Amniotic stem cell (primary cell): Measurements from ENCODE around the gene RBMS2.
"Not testable (repeated sequence)": the region's sequence is repeated elsewhere in the genome, so short reads cannot be mapped to it uniquely, and the experiment has no call there.

Experiments
- DNase-seq: peaks from one replicate; lab custom pipeline; 2025; lab: John Stamatoyannopoulos, UW

Gene RBMS2

GRCh38 chr12:56521590-56522371, at the start of gene RBMS2:
RBMS2 (plus strand) TSS chr12:56521820; CDS start chr12:56522024, 204 bp downstream.
- DNase-seq, result peak; percentile 92

GRCh38 chr12:56474389-56474788, 47.2 kb upstream of the RBMS2 start:
- DNase-seq, result no peak

GRCh38 chr12:56476143-56476542, 45.5 kb upstream of the RBMS2 start:
- DNase-seq, result no peak

- no peak for DNase-seq
Measured at GRCh38 chr12:56476972-56477432, 44.6 kb upstream of the RBMS2 start.

GRCh38 chr12:56477521-56478225, 43.9 kb upstream of the RBMS2 start:
- DNase-seq, result no peak

- no peak for DNase-seq
Measured at GRCh38 chr12:56479625-56480024, 42.0 kb upstream of the RBMS2 start.

GRCh38 chr12:56484566-56484965, 37.1 kb upstream of the RBMS2 start:
- no peak for DNase-seq

- DNase-seq, result no peak
Measured at GRCh38 chr12:56486694-56487093, 34.9 kb upstream of the RBMS2 start.

- no peak for DNase-seq
Measured at GRCh38 chr12:56487448-56488040, 34.1 kb upstream of the RBMS2 start.

GRCh38 chr12:56488041-56488955, 33.3 kb upstream of the RBMS2 start, which contains the start of gene GLS2:
GLS2 (minus strand) TSS chr12:56488161; CDS start chr12:56488118, 43 bp downstream.
- peak; percentile 25 for DNase-seq

GRCh38 chr12:56490360-56490759, 31.3 kb upstream of the RBMS2 start:
- no peak for DNase-seq

GRCh38 chr12:56493409-56494105, 28.1 kb upstream of the RBMS2 start:
- DNase-seq, result not testable (repeated sequence)

- DNase-seq, result not testable (repeated sequence)
Measured at GRCh38 chr12:56494106-56494415, 27.6 kb upstream of the RBMS2 start.

GRCh38 chr12:56494481-56494880, 27.1 kb upstream of the RBMS2 start:
- DNase-seq, result not testable (repeated sequence)

- not testable (repeated sequence) for DNase-seq
Measured at GRCh38 chr12:56496704-56497103, 24.9 kb upstream of the RBMS2 start.

- DNase-seq, result not testable (repeated sequence)
Measured at GRCh38 chr12:56498126-56498902, 23.3 kb upstream of the RBMS2 start.

GRCh38 chr12:56499452-56499851, 22.2 kb upstream of the RBMS2 start:
- not testable (repeated sequence) for DNase-seq

- not testable (repeated sequence) for DNase-seq
Measured at GRCh38 chr12:56499879-56500278, 21.7 kb upstream of the RBMS2 start.

GRCh38 chr12:56510786-56511185, 10.8 kb upstream of the RBMS2 start:
- no peak for DNase-seq

GRCh38 chr12:56514014-56514318, 7.7 kb upstream of the RBMS2 start:
- not testable (repeated sequence) for DNase-seq
